ENCODE measurements around the gene DNASE1L3. TPM values are rescaled to one million over a fixed set of nuclear protein-coding genes. Genes with fewer than 3 reads are reported as not detected.

Gene DNASE1L3
- total and polyA plus RNA-seq, 2 experiments from 2014 or later: 0.39 to 0.94 TPM

- no peak overlapping the region for H3K27ac ChIP-seq
- H3K36me3 ChIP-seq: no peaks in the 10 kb centered on the region
- H3K9me3 ChIP-seq (ENCODE audit: low read depth): no peaks in the 10 kb centered on the region
- H3K27me3 ChIP-seq: no peaks in the 10 kb centered on the region
- H3K4me3 ChIP-seq: no peak overlapping the region
- no peak for DNase-seq (ENCODE audit: low read depth in 1 of 2, low spot score in 1 of 2)
- no peak for TF ChIP-seq CTCF (IDR thresholded peaks at IDR 0.05; ENCODE audit: low read depth, low read length)
- H3K4me1 ChIP-seq (ENCODE audit: low read depth): peaks cover 14% of the 10 kb centered on the region
These were observed 41.4 kb downstream of the DNASE1L3 start for GRCh38 chr3:58169371-58169770.

GRCh38 chr3:58168498-58168897, 42.3 kb downstream of the DNASE1L3 start:
- H3K4me1 ChIP-seq (ENCODE audit: low read depth): peaks cover 14% of the 10 kb centered on the region
- no peaks in the 10 kb centered on the region for H3K36me3 ChIP-seq
- H3K4me3 ChIP-seq: no peak overlapping the region
- no peaks in the 10 kb centered on the region for H3K27me3 ChIP-seq
- TF ChIP-seq CTCF (IDR thresholded peaks at IDR 0.05; ENCODE audit: low read depth, low read length): no peak
- H3K27ac ChIP-seq: no peak overlapping the region
- DNase-seq (ENCODE audit: low read depth in 1 of 2, low spot score in 1 of 2): no peak
- no peaks in the 10 kb centered on the region for H3K9me3 ChIP-seq (ENCODE audit: low read depth)

DNA sequence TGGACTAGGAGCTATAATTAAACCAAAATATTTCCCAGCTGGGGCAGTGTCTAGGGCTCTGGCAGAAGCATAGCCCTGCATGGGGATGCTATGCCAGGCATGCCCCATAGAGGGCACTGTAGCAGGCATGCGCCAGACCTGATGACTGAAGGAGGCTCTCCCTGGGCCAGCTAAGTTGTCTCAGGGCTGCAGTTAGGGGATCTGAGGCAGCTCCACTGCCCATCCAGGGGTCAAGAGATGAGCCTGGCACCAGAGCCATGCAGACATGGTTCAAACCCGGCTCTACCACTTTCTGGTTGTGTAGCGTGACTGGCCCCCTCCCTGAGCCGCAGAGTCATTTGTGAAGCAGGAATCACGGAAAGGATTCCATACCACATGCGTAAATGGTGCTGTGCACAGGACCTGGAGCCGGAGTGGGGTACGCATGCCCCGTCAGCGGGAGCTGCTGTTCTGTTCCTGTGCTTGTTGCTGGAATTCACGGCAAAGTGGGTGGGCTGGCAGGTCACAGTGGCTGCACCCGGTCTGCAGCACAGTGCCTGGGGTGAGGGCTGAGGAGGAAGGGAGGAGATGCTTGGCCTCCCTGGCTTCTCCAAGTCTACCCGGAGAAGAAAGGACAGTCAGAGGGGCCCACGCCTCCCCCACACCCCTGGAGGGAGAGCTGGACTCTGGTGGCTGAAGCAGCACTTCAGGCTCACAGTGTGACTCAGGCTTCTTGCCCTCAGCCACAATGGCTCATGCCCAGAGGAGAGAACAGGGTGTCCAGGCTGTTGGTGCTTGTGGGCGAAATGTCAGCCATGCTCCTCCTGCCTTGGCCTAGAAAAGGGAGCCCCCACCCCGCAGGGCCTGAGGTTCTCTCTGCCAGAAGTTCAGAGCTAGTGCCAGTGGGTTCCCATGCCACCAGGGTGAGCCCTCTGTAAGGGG, 43.1 kb downstream of the DNASE1L3 start:
- no peak overlapping the region for H3K4me3 ChIP-seq
- peak; percentile 99 for TF ChIP-seq CTCF (IDR thresholded peaks at IDR 0.05; ENCODE audit: low read depth, low read length)
- H3K27ac ChIP-seq: no peak overlapping the region
- peaks cover 14% of the 10 kb centered on the region for H3K4me1 ChIP-seq (ENCODE audit: low read depth)
- H3K9me3 ChIP-seq (ENCODE audit: low read depth): no peaks in the 10 kb centered on the region
- no peaks in the 10 kb centered on the region for H3K36me3 ChIP-seq
- DNase-seq (ENCODE audit: low read depth in 1 of 2, low spot score in 1 of 2): peak; percentile 72 to 81
- no peaks in the 10 kb centered on the region for H3K27me3 ChIP-seq

- Histone ChIP-seq H3K36me3 (no peaks in the 10 kb centered on the region), H3K27me3 (no peaks in the 10 kb centered on the region), H3K4me1 (ENCODE audit: low read depth) (peaks cover 14% of the 10 kb centered on the region), H3K27ac (peak overlapping the region; percentile 78), H3K9me3 (ENCODE audit: low read depth) (no peaks in the 10 kb centered on the region), H3K4me3 (no peak overlapping the region)
- peak; percentile 52 to 78 for DNase-seq (ENCODE audit: low read depth in 1 of 2, low spot score in 1 of 2)
- no peak for TF ChIP-seq CTCF (IDR thresholded peaks at IDR 0.05; ENCODE audit: low read depth, low read length)
These were observed 45.6 kb downstream of the DNASE1L3 start for GRCh38 chr3:58164906-58165821.

- H3K36me3 ChIP-seq: no peaks in the 10 kb centered on the region
- H3K27ac ChIP-seq: peak overlapping the region; percentile 78
These were observed 46.4 kb downstream of the DNASE1L3 start for GRCh38 chr3:58164199-58164879.

More at GRCh38 chr3:58164199-58164879, 46.4 kb downstream of the DNASE1L3 start:
- no peak for TF ChIP-seq CTCF (IDR thresholded peaks at IDR 0.05; ENCODE audit: low read depth, low read length)
- Histone ChIP-seq H3K4me1 (ENCODE audit: low read depth) (peaks cover 14% of the 10 kb centered on the region), H3K9me3 (ENCODE audit: low read depth) (no peaks in the 10 kb centered on the region), H3K27me3 (no peaks in the 10 kb centered on the region), H3K4me3 (no peak overlapping the region)
- peak in 1 of 2 donors; percentile 60 for DNase-seq (ENCODE audit: low read depth in 1 of 2, low spot score in 1 of 2)
